Esophagus muscularis mucosa (tissue), 4 donors: Measurements from ENCODE around the gene TULP3. TPM values are rescaled to one million over a fixed set of nuclear protein-coding genes. Genes with fewer than 3 reads are reported as not detected.

Experiments
- DNase-seq: peaks from one replicate; pipeline ENCODE4 v3.0.0-alpha.2; 2017; ENCODE audit errors: extremely low spot score
- H3K27ac ChIP-seq, 4 donors: fragments of 200-600 bp; sonication (generic); replicated peaks in 1 of 4; 1 replicate in 3 of 4; 2 replicates in 1 of 4; pipeline ENCODE4 v1.5.1; 2016 to 2019; ENCODE audit warnings: mild to moderate bottlenecking in 1 of 4
- H3K27me3 ChIP-seq, 4 donors: fragments of 200-600 bp; sonication (generic); one replicate each; pipeline versions ENCODE4 v1.5.1 to v1.6.0; 2016 to 2019
- H3K36me3 ChIP-seq, 4 donors: fragments of 200-600 bp; sonication (generic); one replicate each; pipeline ENCODE4 v1.5.1; 2016 to 2019
- H3K4me1 ChIP-seq, 4 donors: fragments of 200-600 bp; sonication (generic); one replicate each; pipeline ENCODE4 v1.5.1; 2016 to 2019
- H3K4me3 ChIP-seq, 4 donors: fragments of 200-600 bp; sonication (generic); 1 replicate in 2 of 4; 2 replicates in 2 of 4; pipeline ENCODE4 v1.5.1; 2016 to 2019; ENCODE audit warnings: mild to moderate bottlenecking in 4 of 4, moderate library complexity in 1 of 4
- H3K9me3 ChIP-seq, 4 donors: fragments of 200-600 bp; sonication (generic); 1 replicate in 3 of 4; 2 replicates in 1 of 4; pipeline ENCODE4 v1.5.1; 2016 to 2019
- EP300 ChIP-seq: sonication (generic); formaldehyde crosslinking; IDR thresholded peaks from one replicate; pipeline ENCODE4 v1.6.1; 2017; ENCODE audit warnings: antibody characterized with exemption
- POLR2A ChIP-seq: fragments of 450-650 bp; IDR thresholded peaks from one replicate; pipeline ENCODE4 v1.6.1; 2017; ENCODE audit warnings: antibody characterized with exemption, moderate library complexity, mild to moderate bottlenecking, low read depth
- POLR2AphosphoS5 ChIP-seq, 2 donors: sonication (generic); formaldehyde crosslinking; IDR thresholded peaks; one replicate each; pipeline ENCODE4 v1.6.1; 2017; ENCODE audit warnings: antibody characterized with exemption in 2 of 2
- WGBS: methylation state at CpG from one replicate; pipeline ENCODE4 v1.1.5; 2018; 5-methylcytosine and 5-hydroxymethylcytosine counted together
- intact Hi-C: fragments of 100-400 bp; cut with DNase I; formaldehyde crosslinking; loops from one replicate; pipeline ENCODE4 v1.15.1; 2023
- total RNA-seq, 4 donors: library from RNA; depleted of rRNA; stranded (reverse); fragments of >200 nt; gene quantifications; one replicate each; pipeline versions ENCODE4 v1.1.0 to v1.2.1, GENCODE V29; 2016
- TF ChIP-seq, protein P1 (sequence below), 3 experiments: fragments of 200-600 bp in 2 of 3; fragments of 450-650 bp in 1 of 3; sonication (generic) in 2 of 3; IDR thresholded peaks; one replicate each; pipeline ENCODE4 v1.5.1; 2017 to 2019; ENCODE audit warnings: antibody characterized with exemption in 3 of 3, mild to moderate bottlenecking in 2 of 3, moderate library complexity in 1 of 3

TULP3 gene
- total RNA-seq, 4 donors from 2014 or later = 19.1 to 35.7 (median 27.4) TPM

DNA sequence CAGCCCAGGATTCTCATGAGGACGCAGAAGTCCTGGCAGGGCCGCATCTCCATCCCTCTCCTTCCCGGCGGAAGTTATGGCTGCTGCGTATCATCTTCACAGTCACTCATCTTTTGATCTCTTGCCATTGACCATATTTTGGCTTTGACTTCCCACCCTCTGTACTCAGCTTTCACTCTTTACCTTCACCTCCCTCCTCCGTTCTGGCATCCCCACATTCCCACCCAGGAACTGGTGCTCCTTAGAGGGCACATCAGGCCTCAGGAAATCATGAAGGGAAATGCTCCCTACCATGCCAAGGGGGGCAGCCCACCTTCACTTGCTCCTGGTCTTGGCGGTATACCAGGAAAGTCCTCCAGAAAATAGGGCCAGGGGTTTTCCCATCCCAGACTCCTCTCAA, 35.1 kb upstream of the TULP3 start:
- no peak overlapping the region for H3K27ac ChIP-seq
- H3K9me3 ChIP-seq = no peaks in the 10 kb centered on the region
- 91% methylated on average over 7 of the region's 7 CpGs for WGBS
- H3K36me3 ChIP-seq = peaks cover 0 to 11% (median 9%) of the 10 kb centered on the region in 4 donors
- H3K4me3 ChIP-seq = no peak overlapping the region
- TF ChIP-seq, protein P1, sequence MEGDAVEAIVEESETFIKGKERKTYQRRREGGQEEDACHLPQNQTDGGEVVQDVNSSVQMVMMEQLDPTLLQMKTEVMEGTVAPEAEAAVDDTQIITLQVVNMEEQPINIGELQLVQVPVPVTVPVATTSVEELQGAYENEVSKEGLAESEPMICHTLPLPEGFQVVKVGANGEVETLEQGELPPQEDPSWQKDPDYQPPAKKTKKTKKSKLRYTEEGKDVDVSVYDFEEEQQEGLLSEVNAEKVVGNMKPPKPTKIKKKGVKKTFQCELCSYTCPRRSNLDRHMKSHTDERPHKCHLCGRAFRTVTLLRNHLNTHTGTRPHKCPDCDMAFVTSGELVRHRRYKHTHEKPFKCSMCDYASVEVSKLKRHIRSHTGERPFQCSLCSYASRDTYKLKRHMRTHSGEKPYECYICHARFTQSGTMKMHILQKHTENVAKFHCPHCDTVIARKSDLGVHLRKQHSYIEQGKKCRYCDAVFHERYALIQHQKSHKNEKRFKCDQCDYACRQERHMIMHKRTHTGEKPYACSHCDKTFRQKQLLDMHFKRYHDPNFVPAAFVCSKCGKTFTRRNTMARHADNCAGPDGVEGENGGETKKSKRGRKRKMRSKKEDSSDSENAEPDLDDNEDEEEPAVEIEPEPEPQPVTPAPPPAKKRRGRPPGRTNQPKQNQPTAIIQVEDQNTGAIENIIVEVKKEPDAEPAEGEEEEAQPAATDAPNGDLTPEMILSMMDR (IDR thresholded peaks at IDR 0.05) = no peak
- TF ChIP-seq POLR2AphosphoS5 (IDR thresholded peaks at IDR 0.05) (no peak), POLR2A (no peak), EP300 (no peak)
- H3K27me3 ChIP-seq = no peaks in the 10 kb centered on the region
- DNase-seq = no peak
- intact Hi-C loops = loop anchor here (10.0 kb wide), 1 partner anchor 89 kb away; no protein-coding TSS in a partner anchor
- H3K4me1 ChIP-seq = peaks cover 0 to 9% (median 4%) of the 10 kb centered on the region in 4 donors

DNA sequence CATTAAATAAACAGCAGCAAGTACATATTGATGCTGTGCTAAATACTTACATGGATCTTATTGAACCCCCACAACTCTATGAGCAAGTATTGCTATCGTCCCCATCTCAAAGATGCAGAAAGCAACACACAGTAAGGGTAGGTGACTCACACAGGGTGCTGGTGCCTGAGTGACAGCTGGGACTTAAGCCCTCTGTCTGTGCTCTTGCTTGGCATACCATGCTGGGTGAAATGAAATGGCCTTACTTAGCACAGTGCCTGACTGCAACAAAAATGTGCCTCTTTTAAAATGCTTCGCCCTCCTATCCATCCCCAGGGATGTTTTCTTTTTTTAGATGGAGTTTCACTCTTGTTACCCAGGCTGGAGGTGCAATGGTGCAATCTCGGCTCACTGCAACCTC, 34.6 kb upstream of the TULP3 start:
- Histone ChIP-seq H3K27ac (no peak overlapping the region), H3K36me3 (peaks cover 0 to 11% (median 9%) of the 10 kb centered on the region in 4 donors), H3K4me1 (peaks cover 0 to 9% (median 4%) of the 10 kb centered on the region in 4 donors), H3K27me3 (no peaks in the 10 kb centered on the region), H3K4me3 (no peak overlapping the region), H3K9me3 (no peaks in the 10 kb centered on the region)
- intact Hi-C loops = loop anchor here (10.0 kb wide), 1 partner anchor 89 kb away; no protein-coding TSS in a partner anchor
- TF ChIP-seq POLR2AphosphoS5 (IDR thresholded peaks at IDR 0.05) = no peak
- no peak for TF ChIP-seq POLR2A
- TF ChIP-seq, protein P1 (IDR thresholded peaks at IDR 0.05) = no peak
- no peak for TF ChIP-seq EP300
- DNase-seq = no peak
- WGBS = 90% methylated on average over 3 of the region's 3 CpGs

DNA sequence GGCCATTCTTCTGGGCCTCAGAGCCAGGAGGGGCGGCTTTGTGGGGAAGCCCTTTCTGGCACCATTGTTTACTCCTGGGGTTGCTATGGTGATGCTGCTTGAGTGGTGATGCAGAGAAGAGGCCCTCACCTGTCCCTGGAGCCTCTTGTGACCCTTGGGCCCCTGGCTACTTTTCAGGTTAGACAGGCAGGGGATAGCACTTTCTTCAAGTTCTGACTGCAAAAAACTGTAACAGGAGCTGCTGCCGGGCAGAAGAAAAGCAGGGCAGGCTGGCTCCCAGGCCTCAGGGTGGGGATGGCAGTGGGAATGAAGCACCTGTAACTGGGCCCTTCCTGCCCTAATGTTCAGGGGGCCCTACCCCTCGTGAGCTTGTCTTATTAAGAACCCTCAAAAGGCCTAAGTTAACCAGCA, 33.7 kb upstream of the TULP3 start, which contains the start of gene TEX52:
Gene TEX52 (minus strand): TSS at position 19 of the 411 bp plus-strand sequence. CDS start 13 bp downstream, at position 6.
- DNase-seq = no peak
- Histone ChIP-seq H3K4me3 (no peak within 1 kb of the TSS), H3K4me1 (peaks cover 0 to 9% (median 4%) of the 10 kb centered on the region in 4 donors), H3K27me3 (no peaks in the 10 kb centered on the region), H3K9me3 (no peaks in the 10 kb centered on the region), H3K36me3 (peaks cover 0 to 11% (median 9%) of the 10 kb centered on the region in 4 donors), H3K27ac (no peak within 1 kb of the TSS)
- WGBS = 86% methylated on average over 3 of the region's 3 CpGs
- intact Hi-C loops = loop anchor here (10.0 kb wide), 1 partner anchor 88 kb away; no protein-coding TSS in a partner anchor
- TF ChIP-seq POLR2A = no peak
- TF ChIP-seq, protein P1 (IDR thresholded peaks at IDR 0.05) = no peak
- TF ChIP-seq EP300 = no peak
- TF ChIP-seq POLR2AphosphoS5 (IDR thresholded peaks at IDR 0.05) = no peak

DNA sequence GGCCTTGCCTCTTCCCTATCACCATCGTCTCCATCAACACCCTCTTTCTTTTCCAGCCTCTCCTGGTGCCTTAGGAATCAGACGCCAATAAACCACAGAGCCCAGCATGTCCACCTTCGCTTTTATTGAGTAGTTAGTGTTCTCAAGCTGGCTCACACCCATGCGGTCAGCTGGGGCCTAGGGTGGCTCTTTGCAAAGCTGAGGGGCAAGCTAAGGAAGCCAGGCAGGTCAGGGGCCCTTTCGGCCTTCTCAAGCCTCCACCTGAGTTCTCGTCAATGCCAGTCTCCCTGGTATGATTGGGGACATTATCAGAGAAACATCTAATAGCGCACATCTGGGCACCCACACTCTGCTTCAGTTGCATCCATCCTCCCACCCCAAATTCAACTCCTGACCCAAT, 33.1 kb upstream of the TULP3 start:
- no peak for TF ChIP-seq POLR2A
- TF ChIP-seq, protein P1 (IDR thresholded peaks at IDR 0.05) = no peak
- TF ChIP-seq POLR2AphosphoS5 (IDR thresholded peaks at IDR 0.05) = no peak
- no peak for TF ChIP-seq EP300
- WGBS = 93% methylated on average over 7 of the region's 7 CpGs
- Histone ChIP-seq H3K36me3 (peaks cover 0 to 11% (median 9%) of the 10 kb centered on the region in 4 donors), H3K4me1 (peaks cover 0 to 9% (median 4%) of the 10 kb centered on the region in 4 donors), H3K4me3 (no peak overlapping the region), H3K9me3 (no peaks in the 10 kb centered on the region), H3K27ac (no peak overlapping the region), H3K27me3 (no peaks in the 10 kb centered on the region)
- DNase-seq = no peak
- intact Hi-C loops = loop anchor here (10.0 kb wide), 1 partner anchor 87 kb away; no protein-coding TSS in a partner anchor
